GM23338 (cell line): ENCODE data around the gene GPR176. TPM values are rescaled to one million over a fixed set of nuclear protein-coding genes. Genes with fewer than 3 reads are reported as not detected.

Experiments
- ATAC-seq: fragments of 200-7000 bp; cut with Tn5 transposase; 3 replicates; pipeline ENCODE4 v1.9.1; 2020
- DNase-seq: peaks from one replicate; pipeline ENCODE4 v3.0.0-alpha.2; 2015; ENCODE audit warnings: low spot score
- H2AFZ ChIP-seq: fragments of 200-600 bp; sonication (generic); 2 replicates; pipeline ENCODE4 v1.8.0; 2016; ENCODE audit warnings: antibody characterized with exemption, mild to moderate bottlenecking, moderate library complexity
- H3F3A ChIP-seq: fragments of 200-600 bp; sonication (generic); replicated peaks from 2 replicates; pipeline ENCODE4 v1.8.0; 2017; ENCODE audit warnings: antibody characterized with exemption, mixed run types, low read depth
- H3K27ac ChIP-seq: fragments of 200-600 bp; sonication (generic); 2 replicates; pipeline ENCODE4 v1.6.1; 2016; ENCODE audit warnings: low read depth
- H3K27me3 ChIP-seq: fragments of 200-600 bp; sonication (generic); 2 replicates; pipeline ENCODE4 v1.8.0; 2016; ENCODE audit warnings: mild to moderate bottlenecking, mixed run types, moderate library complexity; ENCODE audit not compliant: insufficient read depth
- H3K36me3 ChIP-seq: fragments of 200-600 bp; sonication (generic); 2 replicates; pipeline ENCODE4 v1.8.0; 2016; ENCODE audit warnings: mild to moderate bottlenecking; ENCODE audit not compliant: insufficient read depth
- H3K4me1 ChIP-seq: fragments of 200-600 bp; sonication (generic); 2 replicates; pipeline ENCODE4 v1.8.0; 2016; ENCODE audit warnings: mild to moderate bottlenecking, moderate library complexity; ENCODE audit not compliant: insufficient read depth
- H3K4me2 ChIP-seq: fragments of 200-600 bp; sonication (generic); 2 replicates; pipeline ENCODE4 v1.7.1; 2017; ENCODE audit warnings: mixed run types
- H3K4me3 ChIP-seq: fragments of 200-600 bp; sonication (generic); 2 replicates; pipeline ENCODE4 v1.6.1; 2016; ENCODE audit warnings: mixed run types
- H3K79me2 ChIP-seq: fragments of 200-600 bp; sonication (generic); replicated peaks from 2 replicates; pipeline ENCODE4 v1.8.0; 2017; ENCODE audit warnings: mild to moderate bottlenecking; ENCODE audit not compliant: insufficient read depth
- H3K9me2 ChIP-seq: fragments of 200-600 bp; sonication (generic); 2 replicates; pipeline ENCODE4 v1.8.0; 2017; ENCODE audit not compliant: insufficient read depth
- H4K20me1 ChIP-seq: fragments of 200-600 bp; sonication (generic); replicated peaks from 2 replicates; pipeline ENCODE4 v1.8.0; 2017; ENCODE audit warnings: mild to moderate bottlenecking; ENCODE audit not compliant: insufficient read depth
- H3K27ac Mint-ChIP-seq: 2 replicates; pipeline ENCODE4 v1.8.0; 2020; ENCODE audit warnings: inconsistent platforms, mild to moderate bottlenecking, moderate library complexity, mixed read lengths
- H3K27me3 Mint-ChIP-seq: 3 replicates; pipeline ENCODE4 v1.8.0; 2022; ENCODE audit warnings: low read depth, mild to moderate bottlenecking, moderate library complexity, mixed read lengths, inconsistent platforms; ENCODE audit not compliant: insufficient read depth, poor library complexity
- H3K36me3 Mint-ChIP-seq: 3 replicates; pipeline ENCODE4 v1.8.0; 2021; ENCODE audit warnings: low read depth, mild to moderate bottlenecking, inconsistent platforms, moderate library complexity, mixed read lengths
- H3K4me1 Mint-ChIP-seq: 3 replicates; pipeline ENCODE4 v1.8.0; 2020; ENCODE audit warnings: mild to moderate bottlenecking, inconsistent platforms, mixed read lengths
- H3K4me3 Mint-ChIP-seq: 3 replicates; pipeline ENCODE4 v1.8.0; 2021; ENCODE audit warnings: moderate library complexity, mild to moderate bottlenecking, inconsistent platforms, mixed read lengths
- H3K9me3 Mint-ChIP-seq: 3 replicates; pipeline ENCODE4 v1.8.0; 2020; ENCODE audit warnings: moderate library complexity, mild to moderate bottlenecking, inconsistent platforms, mixed read lengths
- CTCF ChIP-seq, 2 experiments: fragments of 200-600 bp in 1 of 2; sonication (generic) in 1 of 2; conservative IDR thresholded peaks; 2 replicates each; pipeline versions ENCODE4 v1.5.1 to v1.6.1; 2016 to 2017; ENCODE audit warnings: antibody characterized with exemption in 2 of 2, low read depth in 2 of 2, mild to moderate bottlenecking in 2 of 2, moderate library complexity in 1 of 2
- NANOG ChIP-seq: IDR thresholded peaks from 2 replicates; pipeline ENCODE4 v1.6.1; 2016; ENCODE audit warnings: antibody characterized with exemption, borderline replicate concordance
- POLR2AphosphoS5 ChIP-seq: IDR thresholded peaks from 2 replicates; pipeline ENCODE4 v1.6.1; 2016; ENCODE audit warnings: antibody characterized with exemption, low read depth
- REST ChIP-seq: IDR thresholded peaks from one replicate; pipeline ENCODE4 v1.6.1; 2018; ENCODE audit warnings: antibody characterized with exemption; ENCODE audit not compliant: unreplicated experiment
- polyA plus RNA-seq: library from polyadenylated mRNA; unstranded; fragments of >200 nt; fragmentation: Nextera tagmentation; extraction: Ambion mirVana; gene quantifications from 2 replicates; pipeline ENCODE4 v1.2.1, GENCODE V29; 2016
- total RNA-seq: library from RNA; depleted of rRNA; stranded (reverse); fragments of >200 nt; shearing (Covaris generic); gene quantifications from 2 replicates; pipeline ENCODE4 v1.2.3, GENCODE V29; 2014
- TF ChIP-seq, protein P1 (sequence below): IDR thresholded peaks from 2 replicates; pipeline ENCODE4 v1.6.1; 2016; ENCODE audit warnings: antibody characterized with exemption

GPR176 gene
- total and polyA plus RNA-seq, 2 experiments from 2014 or later, result 60.0 to 248 TPM

DNA sequence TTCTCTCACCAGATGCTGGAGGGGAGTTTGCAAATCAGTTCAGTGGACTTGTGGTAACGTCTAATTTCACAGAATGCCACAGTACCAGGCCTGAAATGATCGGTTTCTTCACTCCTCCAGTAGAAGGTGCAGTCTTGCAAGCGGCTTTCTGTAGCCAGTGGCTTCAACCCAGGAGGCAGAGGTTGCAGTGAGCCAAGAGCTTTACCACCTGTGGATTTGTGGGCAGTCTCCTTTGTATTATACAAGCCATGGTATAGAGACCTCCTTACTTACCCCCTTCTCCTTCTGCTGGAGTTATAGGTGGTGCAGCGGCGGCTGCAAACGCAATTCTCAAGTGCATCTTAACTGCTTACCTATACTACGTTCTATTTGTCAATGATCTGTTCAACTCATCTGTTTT lies 31.5 kb upstream of the GPR176 start (continued):
- TF ChIP-seq REST, result no peak

- no peak for ATAC-seq
- Mint-ChIP-seq H3K36me3 (peaks cover 62% of the 10 kb centered on the region), H3K27me3 (no peaks in the 10 kb centered on the region), H3K27ac (no peak overlapping the region), H3K4me1 (peaks cover 7% of the 10 kb centered on the region; the same call in 2 of the 3 replicates), H3K9me3 (no peaks in the 10 kb centered on the region), H3K4me3 (no peak overlapping the region)
- Histone ChIP-seq H3K27ac (peak overlapping the region; percentile 26), H3K27me3 (no peaks in the 10 kb centered on the region), H3K79me2 (no peaks in the 10 kb centered on the region), H2AFZ (no peak overlapping the region), H4K20me1 (no peaks in the 10 kb centered on the region; the same call in 1 of the 2 replicates), H3K4me3 (no peak overlapping the region), H3K9me2 (no peaks in the 10 kb centered on the region), H3K4me2 (no peak overlapping the region), H3F3A (no peaks in the 10 kb centered on the region), H3K36me3 (peaks cover 66% of the 10 kb centered on the region), H3K4me1 (no peaks in the 10 kb centered on the region)
- DNase-seq, result no peak
- TF ChIP-seq REST (no peak), CTCF (conservative IDR thresholded peaks at IDR 0.05; ENCODE audit: low read depth in 2 of 2) (no peak), POLR2AphosphoS5 (no peak), NANOG (no peak)
- TF ChIP-seq, protein P1, sequence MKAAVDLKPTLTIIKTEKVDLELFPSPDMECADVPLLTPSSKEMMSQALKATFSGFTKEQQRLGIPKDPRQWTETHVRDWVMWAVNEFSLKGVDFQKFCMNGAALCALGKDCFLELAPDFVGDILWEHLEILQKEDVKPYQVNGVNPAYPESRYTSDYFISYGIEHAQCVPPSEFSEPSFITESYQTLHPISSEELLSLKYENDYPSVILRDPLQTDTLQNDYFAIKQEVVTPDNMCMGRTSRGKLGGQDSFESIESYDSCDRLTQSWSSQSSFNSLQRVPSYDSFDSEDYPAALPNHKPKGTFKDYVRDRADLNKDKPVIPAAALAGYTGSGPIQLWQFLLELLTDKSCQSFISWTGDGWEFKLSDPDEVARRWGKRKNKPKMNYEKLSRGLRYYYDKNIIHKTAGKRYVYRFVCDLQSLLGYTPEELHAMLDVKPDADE, result no peak
These were observed 28.8 kb upstream of the GPR176 start for GRCh38 chr15:39948817-39949216.
